ENCODE measurements around the gene TAF10. TPM values are rescaled to one million over a fixed set of nuclear protein-coding genes. Genes with fewer than 3 reads are reported as not detected.

The TAF10 gene
- total RNA-seq, 1 donor from 2014 or later, result 154 TPM

DNA sequence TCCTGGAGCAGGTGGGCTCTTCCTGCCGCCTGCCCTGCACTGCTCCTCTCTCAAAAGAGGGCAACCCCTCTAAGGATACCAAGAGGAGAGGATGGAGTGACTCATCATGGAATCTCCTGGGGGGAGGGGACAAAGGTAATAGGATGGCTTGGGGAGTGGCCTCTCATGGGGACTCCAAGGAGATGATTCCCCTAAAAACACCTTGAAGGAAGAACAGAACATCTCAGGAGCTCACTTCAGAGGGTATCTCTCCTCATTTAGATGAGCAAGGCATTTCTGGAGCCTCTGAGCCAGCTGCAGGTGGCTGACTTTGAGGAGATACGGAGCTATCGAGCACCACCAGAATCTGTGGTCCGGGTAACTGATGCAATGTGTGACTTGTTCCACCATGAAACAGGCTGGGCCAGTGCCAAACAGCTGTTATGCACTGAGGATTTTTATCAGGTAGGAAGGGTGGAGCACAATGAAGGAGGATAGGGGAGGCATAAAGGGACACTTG, 48.8 kb downstream of the TAF10 start:
- Mint-ChIP-seq H3K9me3 (no peaks in the 10 kb centered on the region), H3K27ac (no peak overlapping the region), H3K36me3 (ENCODE audit: low read depth) (peaks cover 24% of the 10 kb centered on the region), H3K4me3 (no peak overlapping the region), H3K4me1 (no peaks in the 10 kb centered on the region), H3K27me3 (no peaks in the 10 kb centered on the region)
- ATAC-seq (ENCODE audit: low read depth), result no peak
- TF ChIP-seq, protein P1, sequence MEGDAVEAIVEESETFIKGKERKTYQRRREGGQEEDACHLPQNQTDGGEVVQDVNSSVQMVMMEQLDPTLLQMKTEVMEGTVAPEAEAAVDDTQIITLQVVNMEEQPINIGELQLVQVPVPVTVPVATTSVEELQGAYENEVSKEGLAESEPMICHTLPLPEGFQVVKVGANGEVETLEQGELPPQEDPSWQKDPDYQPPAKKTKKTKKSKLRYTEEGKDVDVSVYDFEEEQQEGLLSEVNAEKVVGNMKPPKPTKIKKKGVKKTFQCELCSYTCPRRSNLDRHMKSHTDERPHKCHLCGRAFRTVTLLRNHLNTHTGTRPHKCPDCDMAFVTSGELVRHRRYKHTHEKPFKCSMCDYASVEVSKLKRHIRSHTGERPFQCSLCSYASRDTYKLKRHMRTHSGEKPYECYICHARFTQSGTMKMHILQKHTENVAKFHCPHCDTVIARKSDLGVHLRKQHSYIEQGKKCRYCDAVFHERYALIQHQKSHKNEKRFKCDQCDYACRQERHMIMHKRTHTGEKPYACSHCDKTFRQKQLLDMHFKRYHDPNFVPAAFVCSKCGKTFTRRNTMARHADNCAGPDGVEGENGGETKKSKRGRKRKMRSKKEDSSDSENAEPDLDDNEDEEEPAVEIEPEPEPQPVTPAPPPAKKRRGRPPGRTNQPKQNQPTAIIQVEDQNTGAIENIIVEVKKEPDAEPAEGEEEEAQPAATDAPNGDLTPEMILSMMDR (IDR thresholded peaks at IDR 0.05), result no peak
- POLR2A ChIA-PET, result no interaction called here
- DNase-seq, result no peak
- intact Hi-C loops (cut with micrococcal nuclease), result no loop called here
- CTCF ChIA-PET, result no interaction called here

DNA sequence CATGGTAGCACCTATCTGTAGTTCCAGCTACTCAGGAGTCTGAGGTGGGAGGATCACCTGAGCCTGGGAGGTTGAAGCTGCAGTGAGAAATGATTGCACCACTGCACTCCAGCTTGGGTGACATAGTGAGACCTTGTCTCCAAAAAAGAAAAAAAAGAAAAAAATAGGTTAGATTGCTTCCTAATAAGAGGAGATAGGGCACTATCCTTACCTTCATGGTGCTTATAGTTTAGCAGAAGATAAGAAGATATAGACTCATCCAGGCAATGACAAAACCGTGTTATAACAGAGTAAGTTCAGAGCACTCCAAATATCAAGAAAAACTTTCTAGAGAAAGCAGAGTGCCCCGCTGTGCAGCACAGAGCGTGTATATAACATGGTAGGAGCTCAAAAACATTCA, 50.7 kb downstream of the TAF10 start:
- ATAC-seq (ENCODE audit: low read depth) (no peak), DNase-seq (no peak)
- Mint-ChIP-seq H3K9me3 (no peaks in the 10 kb centered on the region), H3K36me3 (ENCODE audit: low read depth) (peaks cover 29% of the 10 kb centered on the region), H3K4me3 (no peak overlapping the region), H3K27ac (no peak overlapping the region), H3K4me1 (no peaks in the 10 kb centered on the region), H3K27me3 (no peaks in the 10 kb centered on the region)
- intact Hi-C loops (cut with micrococcal nuclease), result no loop called here
- ChIA-PET CTCF (no interaction called here), POLR2A (no interaction called here)
- TF ChIP-seq, protein P1 (IDR thresholded peaks at IDR 0.05), result no peak

Other genes starting within 250 kb of the TAF10 start
- 14.1 and 16.9 TPM in 2 replicates for gene SMPD1, start 221.7 kb downstream of the TAF10 start, total RNA-seq
- gene APBB1, start 193.1 kb downstream of the TAF10 start, total RNA-seq, result 20.6 and 22.1 TPM in 2 replicates
- gene HPX, start 171.2 kb downstream of the TAF10 start, total RNA-seq, result 0.40 TPM in 1 of 2 replicates, not detected in the other
- gene TRIM3, start 138.3 kb downstream of the TAF10 start, total RNA-seq, result 8.3 and 9.0 TPM in 2 replicates
- 40.6 and 43.1 TPM in 2 replicates for gene ARFIP2, start 130.9 kb downstream of the TAF10 start, total RNA-seq
- 48.0 and 60.0 TPM in 2 replicates for gene TIMM10B, start 130.7 kb downstream of the TAF10 start, total RNA-seq
- gene DNHD1, start 114.9 kb downstream of the TAF10 start, total RNA-seq, result 26.7 and 42.6 TPM in 2 replicates
- gene RRP8, start 8.6 kb downstream of the TAF10 start, total RNA-seq, result 29.1 and 30.5 TPM in 2 replicates
- gene ILK, start 8.4 kb downstream of the TAF10 start, total RNA-seq, result 113 and 128 TPM in 2 replicates
- gene TPP1, start 7.2 kb upstream of the TAF10 start, total RNA-seq, result 98.2 and 123 TPM in 2 replicates
- 0.17 and 0.22 TPM in 2 replicates for gene DCHS1, start 43.6 kb upstream of the TAF10 start, total RNA-seq
- 34.1 and 34.2 TPM in 2 replicates for gene MRPL17, start 71.1 kb upstream of the TAF10 start, total RNA-seq
- gene OR2AG2, start 159.8 kb upstream of the TAF10 start, total RNA-seq, result 0.07 TPM in 1 of 2 replicates, not detected in the other
- gene OR2AG1, start 170.8 kb upstream of the TAF10 start, total RNA-seq, result not detected in 2 replicates
- 0.18 and 0.20 TPM in 2 replicates for gene OR6A2, start 187.5 kb upstream of the TAF10 start, total RNA-seq
- gene OR10A5, start 233.5 kb upstream of the TAF10 start, total RNA-seq, result not detected in 2 replicates

Data from activated B cell treated with CpG ODN at 0.5 μM for 24 hours (primary cell).